Stimulated activated CD4-positive, alpha-beta T cell treated with anti-CD3 and anti-CD28 coated beads, Interleukin-15, amount 100 ng/mL, for 48 hours (primary cell): ENCODE results near the gene GPR183.

ENCODE experiments used
- DNase-seq, 2 donors: peaks; one replicate each; pipeline ENCODE4 v3.0.0-alpha.2; 2020; ENCODE audit warnings: low read depth in 2 of 2

The GPR183 gene

DNA sequence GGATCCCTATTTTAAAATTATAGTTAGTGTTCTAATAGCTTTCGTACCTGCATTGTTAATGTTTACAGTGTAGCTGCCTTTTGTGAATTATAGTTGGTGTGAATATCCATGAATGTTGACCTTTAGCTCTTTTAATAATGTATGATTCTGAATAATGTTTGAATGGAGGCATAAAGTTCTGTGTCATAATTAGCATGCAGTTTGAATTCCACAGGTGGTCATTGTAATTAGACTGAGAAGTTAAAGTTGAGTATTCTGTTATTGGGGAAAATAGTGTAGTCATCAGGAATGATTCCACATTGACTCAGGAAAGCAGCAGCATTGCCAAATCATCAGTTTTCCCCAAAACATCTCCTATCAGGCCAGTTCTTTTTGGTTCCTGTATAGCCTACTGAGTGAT lies 61.1 kb downstream of the GPR183 start:
- no peak for DNase-seq
